HUES64 (cell line): ENCODE measurements around the gene PDE4D.

ENCODE experiments used
- H3K27ac ChIP-seq: 2 replicates; pipeline ENCODE4 v1.7.0; 2013; ENCODE audit warnings: low read depth, low read length, inconsistent platforms
- H3K27me3 ChIP-seq: 2 replicates; pipeline ENCODE4 v1.6.1; 2013; ENCODE audit warnings: mild to moderate bottlenecking, low read length; ENCODE audit not compliant: insufficient read depth
- H3K36me3 ChIP-seq: 2 replicates; pipeline ENCODE4 v1.6.1; 2013; ENCODE audit warnings: mild to moderate bottlenecking, low read length; ENCODE audit not compliant: insufficient read depth
- H3K4me1 ChIP-seq: 2 replicates; pipeline ENCODE4 v1.6.1; 2013; ENCODE audit warnings: mild to moderate bottlenecking, low read length, moderate library complexity; ENCODE audit not compliant: insufficient read depth
- H3K4me3 ChIP-seq: 2 replicates; pipeline ENCODE4 v1.5.1; 2013; ENCODE audit warnings: mild to moderate bottlenecking, low read length, moderate library complexity
- H3K9ac ChIP-seq: 2 replicates; pipeline ENCODE4 v1.6.1; 2013; ENCODE audit warnings: mild to moderate bottlenecking, low read depth, low read length
- H3K9me3 ChIP-seq: 2 replicates; pipeline ENCODE4 v1.6.1; 2013; ENCODE audit warnings: low read depth, low read length; ENCODE audit not compliant: insufficient read depth
- WGBS: fragments of 150-250, 120-280 bp; methylation state at CpG from one replicate; pipeline ENCODE4 v1.1.7; 2013; ENCODE audit warnings: missing lambda C conversion rate; 5-methylcytosine and 5-hydroxymethylcytosine counted together

Gene PDE4D

DNA sequence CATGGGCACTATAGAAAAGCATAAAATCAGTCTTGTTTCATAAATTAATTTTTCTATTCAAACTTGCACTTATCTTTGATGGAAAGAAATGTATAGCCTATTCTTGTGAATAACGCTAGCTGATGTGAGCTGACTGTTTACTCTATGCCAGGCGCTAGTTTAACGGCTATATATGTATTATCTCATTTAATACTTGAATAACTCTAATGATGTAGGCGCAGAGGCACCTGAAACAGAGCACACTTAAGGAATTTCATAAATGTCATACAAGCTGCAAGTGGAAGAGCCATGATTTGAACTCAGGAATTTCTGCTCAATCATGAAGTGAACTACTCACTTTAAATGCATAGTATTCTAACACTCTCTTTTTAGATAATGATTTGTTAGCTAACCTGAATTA lies 551.8 kb downstream of the PDE4D start:
- no peaks in the 10 kb centered on the region for H3K27me3 ChIP-seq
- no peak overlapping the region for H3K9ac ChIP-seq
- H3K27ac ChIP-seq: no peak overlapping the region
- no peaks in the 10 kb centered on the region for H3K9me3 ChIP-seq
- no peaks in the 10 kb centered on the region for H3K4me1 ChIP-seq
- 100% methylated on average over 4 of the region's 4 CpGs for WGBS
- H3K4me3 ChIP-seq: no peak overlapping the region
- H3K36me3 ChIP-seq: no peaks in the 10 kb centered on the region

DNA sequence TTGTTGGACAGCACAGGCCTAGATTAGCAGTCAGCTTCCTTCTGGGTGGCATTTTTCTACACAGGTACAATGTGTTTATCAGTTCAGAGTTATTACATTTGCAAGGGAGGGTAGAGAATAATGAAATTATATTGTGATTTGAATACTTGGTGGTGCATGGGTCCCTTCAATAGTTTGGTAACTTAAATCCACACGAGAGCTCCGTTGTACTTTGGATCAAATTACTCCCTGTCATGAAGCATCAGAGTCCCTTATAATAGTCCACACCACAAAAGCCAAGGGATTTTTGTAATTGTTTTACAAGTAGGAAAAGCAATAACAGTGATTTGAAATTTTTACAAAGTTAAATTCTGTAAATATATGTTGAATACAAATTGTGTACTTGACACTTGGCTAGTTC lies 552.4 kb downstream of the PDE4D start:
- Histone ChIP-seq H3K9ac (no peak overlapping the region), H3K4me1 (no peaks in the 10 kb centered on the region), H3K4me3 (no peak overlapping the region), H3K36me3 (no peaks in the 10 kb centered on the region), H3K27ac (no peak overlapping the region), H3K27me3 (no peaks in the 10 kb centered on the region), H3K9me3 (no peaks in the 10 kb centered on the region)
- whole genome bisulfite sequencing: 100% methylated on average over 2 of the region's 2 CpGs

DNA sequence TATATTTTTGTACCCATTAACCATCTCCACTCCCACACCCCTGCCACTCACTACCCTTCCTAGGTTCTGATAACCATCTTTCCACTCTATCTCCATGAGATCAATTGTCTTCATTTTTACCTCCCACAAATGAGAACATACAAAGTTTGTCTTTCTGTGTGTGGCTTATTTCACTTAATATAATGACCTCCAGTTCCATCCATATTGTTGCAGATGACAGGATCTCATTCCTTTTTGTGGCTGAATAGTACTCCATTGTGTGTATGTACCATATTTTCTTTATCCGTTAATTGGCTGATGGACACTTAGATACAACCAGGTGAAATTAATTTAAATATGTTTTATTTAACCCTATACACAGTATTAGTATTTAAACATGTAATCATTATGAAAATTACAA lies 552.9 kb downstream of the PDE4D start:
- no peaks in the 10 kb centered on the region for H3K36me3 ChIP-seq
- H3K27ac ChIP-seq: no peak overlapping the region
- no CpG with 5 or more reads among the region's 1 CpG for WGBS
- H3K4me3 ChIP-seq: no peak overlapping the region
- H3K9me3 ChIP-seq: no peaks in the 10 kb centered on the region
- H3K9ac ChIP-seq: no peak overlapping the region
- H3K27me3 ChIP-seq: no peaks in the 10 kb centered on the region
- no peaks in the 10 kb centered on the region for H3K4me1 ChIP-seq

DNA sequence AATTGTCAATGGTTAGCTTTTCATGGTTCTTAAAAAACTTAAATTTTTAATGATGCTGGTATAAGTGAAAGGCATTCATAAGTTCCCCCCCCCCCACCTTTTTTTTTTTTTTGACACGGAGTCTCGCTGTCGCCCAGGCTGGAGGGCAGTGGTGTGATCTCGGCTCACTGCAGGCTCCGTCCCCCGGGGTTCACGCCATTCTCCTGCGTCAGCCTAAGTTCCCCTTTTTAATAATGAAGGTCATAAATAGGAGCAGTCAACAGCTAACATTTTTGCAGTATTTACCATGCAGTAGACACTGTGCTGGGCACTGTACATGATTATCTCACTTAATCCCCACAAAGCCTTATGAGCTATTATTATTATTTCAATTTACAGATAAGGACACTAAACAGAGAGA lies 556.3 kb downstream of the PDE4D start:
- Histone ChIP-seq H3K9me3 (no peaks in the 10 kb centered on the region), H3K4me1 (no peaks in the 10 kb centered on the region), H3K4me3 (no peak overlapping the region), H3K36me3 (no peaks in the 10 kb centered on the region), H3K9ac (no peak overlapping the region), H3K27ac (no peak overlapping the region), H3K27me3 (no peaks in the 10 kb centered on the region)
- WGBS: 99% methylated on average over 8 of the region's 8 CpGs

- no peaks in the 10 kb centered on the region for H3K4me1 ChIP-seq
- H3K9me3 ChIP-seq: no peaks in the 10 kb centered on the region
- no peaks in the 10 kb centered on the region for H3K36me3 ChIP-seq
- no peak overlapping the region for H3K9ac ChIP-seq
- H3K4me3 ChIP-seq: no peak overlapping the region
- H3K27me3 ChIP-seq: no peaks in the 10 kb centered on the region
- H3K27ac ChIP-seq: no peak overlapping the region
- WGBS: 79% methylated on average over 1 of the region's 1 CpG
Measured at GRCh38 chr5:59335544-59335943, 558.0 kb downstream of the PDE4D start.

DNA sequence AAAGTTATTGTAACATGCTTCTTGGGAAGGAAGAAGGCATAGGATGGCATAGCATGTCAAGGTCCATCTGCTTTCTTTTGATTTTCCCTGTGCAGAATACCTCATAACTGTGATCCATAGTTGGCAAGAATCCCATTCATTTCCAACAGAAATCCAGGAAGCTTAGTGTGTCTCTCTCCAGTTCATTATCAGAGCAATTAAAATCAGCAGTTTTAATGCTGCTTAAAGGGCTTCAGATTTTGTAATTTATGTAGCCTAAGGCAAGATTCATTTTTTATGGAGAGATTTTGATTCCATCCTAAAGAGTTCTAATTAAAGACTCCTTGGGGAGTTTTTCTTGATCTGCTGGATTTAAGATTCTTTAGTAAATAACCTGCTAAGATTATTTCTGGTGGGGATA lies 560.1 kb downstream of the PDE4D start:
- no peaks in the 10 kb centered on the region for H3K9me3 ChIP-seq
- no peaks in the 10 kb centered on the region for H3K27me3 ChIP-seq
- H3K4me3 ChIP-seq: no peak overlapping the region
- H3K4me1 ChIP-seq: no peaks in the 10 kb centered on the region
- no peak overlapping the region for H3K27ac ChIP-seq
- H3K9ac ChIP-seq: no peak overlapping the region
- H3K36me3 ChIP-seq: no peaks in the 10 kb centered on the region

DNA sequence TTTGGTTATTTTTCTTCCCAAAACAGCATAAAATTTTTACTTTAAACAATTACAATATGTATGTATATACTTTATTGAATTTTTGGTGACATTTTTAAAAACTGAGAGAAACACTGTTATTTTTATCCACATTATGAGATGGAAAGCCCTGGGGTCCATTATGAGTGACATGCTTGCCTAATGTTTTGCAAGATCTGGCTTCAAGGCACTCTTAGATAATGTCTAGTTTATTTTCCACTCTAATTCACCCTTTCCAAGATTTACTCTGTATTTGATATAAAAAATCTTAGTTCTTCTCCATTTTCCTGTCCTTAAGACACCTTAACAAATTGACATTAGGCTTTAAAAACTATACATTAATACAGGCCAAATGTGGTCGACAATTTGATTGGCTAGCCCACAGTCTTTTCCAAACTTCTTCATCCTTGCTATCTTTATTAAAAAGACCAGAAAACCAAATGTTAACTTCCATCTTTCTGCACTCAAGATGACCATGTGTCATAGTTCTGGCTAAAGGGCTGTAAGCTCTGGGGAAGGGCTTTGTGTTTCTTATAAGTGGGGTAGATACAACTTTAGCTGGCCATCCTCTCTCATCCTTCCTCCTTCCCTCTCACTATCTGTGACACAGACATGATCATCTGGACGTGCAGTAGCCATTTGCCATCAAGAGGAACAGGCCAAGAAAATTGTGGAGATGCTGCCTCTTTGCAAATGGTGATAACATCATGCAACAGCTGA lies 561.1 kb downstream of the PDE4D start:
- H3K27me3 ChIP-seq: no peaks in the 10 kb centered on the region
- no peaks in the 10 kb centered on the region for H3K36me3 ChIP-seq
- H3K9ac ChIP-seq: no peak overlapping the region
- H3K4me1 ChIP-seq: no peaks in the 10 kb centered on the region
- 86% methylated on average over 2 of the region's 2 CpGs for WGBS
- no peaks in the 10 kb centered on the region for H3K9me3 ChIP-seq
- no peak overlapping the region for H3K27ac ChIP-seq
- no peak overlapping the region for H3K4me3 ChIP-seq

GRCh38 chr5:59330680-59331079 lies 562.8 kb downstream of the PDE4D start:
- H3K4me1 ChIP-seq: no peaks in the 10 kb centered on the region
- no peak overlapping the region for H3K4me3 ChIP-seq
- 95% methylated on average over 8 of the region's 9 CpGs for WGBS
- H3K9me3 ChIP-seq: no peaks in the 10 kb centered on the region
- no peak overlapping the region for H3K9ac ChIP-seq
- no peaks in the 10 kb centered on the region for H3K27me3 ChIP-seq
- no peaks in the 10 kb centered on the region for H3K36me3 ChIP-seq
- H3K27ac ChIP-seq: no peak overlapping the region

- no peaks in the 10 kb centered on the region for H3K4me1 ChIP-seq
- H3K36me3 ChIP-seq: no peaks in the 10 kb centered on the region
- 95% methylated on average over 6 of the region's 6 CpGs for WGBS
- no peaks in the 10 kb centered on the region for H3K27me3 ChIP-seq
- no peaks in the 10 kb centered on the region for H3K9me3 ChIP-seq
- no peak overlapping the region for H3K4me3 ChIP-seq
- no peak overlapping the region for H3K9ac ChIP-seq
- no peak overlapping the region for H3K27ac ChIP-seq
Measured at GRCh38 chr5:59328709-59329296, 564.7 kb downstream of the PDE4D start.

DNA sequence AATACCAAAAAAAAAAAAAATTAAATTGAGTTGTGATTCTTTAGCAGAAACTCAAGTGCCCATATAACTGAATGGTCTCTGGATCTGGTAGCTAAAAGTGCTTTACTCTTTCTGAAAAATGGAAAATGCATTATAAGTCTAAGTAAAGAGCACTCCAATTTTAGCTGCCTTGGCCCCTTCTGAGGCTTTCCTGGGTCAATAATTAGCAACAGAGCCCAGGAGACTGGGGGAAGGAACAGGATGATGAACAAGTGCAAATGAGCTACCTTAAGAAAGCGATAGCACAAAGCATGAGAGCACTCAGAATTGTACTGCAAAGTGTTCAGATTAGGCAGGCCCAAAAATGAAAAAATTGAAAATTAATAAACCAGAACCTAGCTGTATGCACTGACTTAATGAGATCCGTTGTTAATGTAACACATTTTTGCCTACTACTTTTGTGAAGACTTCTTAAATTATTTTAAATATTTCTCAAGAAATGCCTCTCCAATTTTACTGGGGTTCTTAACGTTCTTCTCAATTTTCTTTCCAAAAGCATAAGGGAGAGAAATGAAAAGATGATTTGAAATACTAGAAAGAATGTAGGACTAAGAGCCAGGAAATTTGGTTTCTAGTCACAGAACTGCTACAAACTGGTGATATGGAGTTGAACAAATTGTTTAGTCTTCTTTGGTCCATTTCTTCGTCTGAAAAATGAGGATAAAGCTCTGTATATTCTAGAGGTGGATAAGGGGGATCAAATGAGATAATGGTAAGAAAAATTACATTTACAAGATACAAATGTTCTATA lies 566.1 kb downstream of the PDE4D start:
- 91% methylated on average over 4 of the region's 4 CpGs for WGBS
- H3K27ac ChIP-seq: no peak overlapping the region
- H3K4me1 ChIP-seq: no peaks in the 10 kb centered on the region
- no peaks in the 10 kb centered on the region for H3K9me3 ChIP-seq
- no peak overlapping the region for H3K9ac ChIP-seq
- no peaks in the 10 kb centered on the region for H3K36me3 ChIP-seq
- H3K4me3 ChIP-seq: no peak overlapping the region
- H3K27me3 ChIP-seq: no peaks in the 10 kb centered on the region

- Histone ChIP-seq H3K4me3 (no peak overlapping the region), H3K27ac (no peak overlapping the region), H3K36me3 (no peaks in the 10 kb centered on the region), H3K27me3 (no peaks in the 10 kb centered on the region), H3K9me3 (no peaks in the 10 kb centered on the region), H3K9ac (no peak overlapping the region), H3K4me1 (no peaks in the 10 kb centered on the region)
- 93% methylated on average over 2 of the region's 2 CpGs for WGBS
Measured at GRCh38 chr5:59326596-59326995, 566.9 kb downstream of the PDE4D start.
